ENCODE measurements around the gene CNOT10.

The CNOT10 gene, protein sequence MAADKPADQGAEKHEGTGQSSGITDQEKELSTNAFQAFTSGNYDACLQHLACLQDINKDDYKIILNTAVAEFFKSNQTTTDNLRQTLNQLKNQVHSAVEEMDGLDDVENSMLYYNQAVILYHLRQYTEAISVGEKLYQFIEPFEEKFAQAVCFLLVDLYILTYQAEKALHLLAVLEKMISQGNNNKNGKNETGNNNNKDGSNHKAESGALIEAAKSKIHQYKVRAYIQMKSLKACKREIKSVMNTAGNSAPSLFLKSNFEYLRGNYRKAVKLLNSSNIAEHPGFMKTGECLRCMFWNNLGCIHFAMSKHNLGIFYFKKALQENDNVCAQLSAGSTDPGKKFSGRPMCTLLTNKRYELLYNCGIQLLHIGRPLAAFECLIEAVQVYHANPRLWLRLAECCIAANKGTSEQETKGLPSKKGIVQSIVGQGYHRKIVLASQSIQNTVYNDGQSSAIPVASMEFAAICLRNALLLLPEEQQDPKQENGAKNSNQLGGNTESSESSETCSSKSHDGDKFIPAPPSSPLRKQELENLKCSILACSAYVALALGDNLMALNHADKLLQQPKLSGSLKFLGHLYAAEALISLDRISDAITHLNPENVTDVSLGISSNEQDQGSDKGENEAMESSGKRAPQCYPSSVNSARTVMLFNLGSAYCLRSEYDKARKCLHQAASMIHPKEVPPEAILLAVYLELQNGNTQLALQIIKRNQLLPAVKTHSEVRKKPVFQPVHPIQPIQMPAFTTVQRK

GRCh38 chr3:32684800-32685542 is at the start of gene CNOT10:
Gene CNOT10 (plus strand): TSS chr3:32685188. CDS start chr3:32685461, 273 bp downstream.
- TF ChIP-seq CTCF (IDR thresholded peaks at IDR 0.05; ENCODE audit: control extremely low read depth, extremely low read depth, low read depth, missing control alignments) = peak; percentile 0
- ChIA-PET POLR2A (interaction anchor here (0.6 kb wide), 1 partner anchor 208 kb away, joined by 4 read pairs; no protein-coding TSS in a partner anchor), CTCF (interaction anchor here (0.9 to 2.6 kb wide), 6 partner anchors 9 to 217 kb away, joined by 3 to 13 read pairs (median 4); partner anchors contain the start of gene DYNC1LI1)
- DNase-seq (ENCODE audit: extremely low spot score) = peak; percentile 96

DNA sequence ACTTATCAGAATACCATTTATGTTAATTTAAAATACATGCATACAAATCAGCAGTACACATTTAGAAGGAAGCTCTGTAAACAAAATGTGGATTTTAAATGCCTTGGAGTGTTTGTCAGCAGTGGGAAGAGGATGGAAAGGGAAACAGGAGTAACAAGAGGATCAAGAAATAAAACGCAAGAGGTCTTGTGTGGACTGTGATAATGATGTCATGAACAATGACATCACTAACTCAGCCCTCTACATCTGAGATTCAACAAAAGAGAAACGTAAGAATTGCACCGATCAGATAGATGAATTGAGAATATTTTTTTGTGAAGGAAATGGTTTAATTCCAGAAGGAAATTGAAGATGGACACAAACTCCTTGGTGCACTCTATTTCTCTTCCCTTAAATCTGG is 44.0 kb upstream of the CNOT10 start:
- TF ChIP-seq CTCF (IDR thresholded peaks at IDR 0.05; ENCODE audit: control extremely low read depth, extremely low read depth, low read depth, missing control alignments) = no peak
- no peak for DNase-seq (ENCODE audit: extremely low spot score)
- CTCF ChIA-PET = no interaction called here
- POLR2A ChIA-PET = no interaction called here

DNA sequence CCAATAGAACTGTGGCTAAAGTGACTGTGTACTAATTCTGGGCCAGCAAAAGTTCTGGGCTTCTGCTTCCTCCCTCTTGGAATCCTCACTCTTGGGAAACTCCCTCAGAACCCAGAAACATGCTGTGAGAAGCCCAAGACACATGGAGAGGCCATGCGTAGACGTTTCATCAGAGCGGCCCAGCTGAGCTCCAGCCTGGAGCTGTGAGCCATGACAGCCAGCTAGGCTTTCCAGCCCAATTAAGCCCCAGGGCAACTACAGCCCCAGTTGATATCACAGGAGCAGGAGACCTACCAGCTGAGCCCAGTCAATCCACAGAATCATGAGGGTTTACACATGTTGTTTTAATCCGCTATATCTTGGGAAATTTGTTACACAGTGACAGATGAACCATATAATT is 43.6 kb upstream of the CNOT10 start:
- no peak for TF ChIP-seq CTCF (IDR thresholded peaks at IDR 0.05; ENCODE audit: control extremely low read depth, extremely low read depth, low read depth, missing control alignments)
- POLR2A ChIA-PET = no interaction called here
- no peak for DNase-seq (ENCODE audit: extremely low spot score)
- CTCF ChIA-PET = no interaction called here

DNA sequence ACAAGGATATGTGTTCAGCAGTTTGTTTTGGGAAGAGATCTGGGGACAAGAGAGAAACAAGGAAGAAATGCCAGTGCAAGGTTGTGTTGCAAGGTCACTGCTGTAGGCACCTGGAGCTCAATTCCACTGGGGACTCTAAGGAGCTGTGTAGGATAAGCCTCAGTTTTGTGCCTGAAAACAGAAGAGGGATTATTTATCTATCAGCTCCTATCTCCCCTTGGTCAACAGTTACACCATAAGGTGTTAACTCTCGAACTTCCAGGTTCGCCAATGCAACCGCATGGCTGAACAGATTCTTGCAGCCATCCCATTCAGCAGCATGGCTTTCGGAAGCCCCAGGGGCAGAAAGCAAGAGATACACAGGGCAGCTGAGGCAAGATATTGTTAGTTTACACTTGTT is 41.6 kb upstream of the CNOT10 start:
- no peak for TF ChIP-seq CTCF (IDR thresholded peaks at IDR 0.05; ENCODE audit: control extremely low read depth, extremely low read depth, low read depth, missing control alignments)
- POLR2A ChIA-PET = no interaction called here
- CTCF ChIA-PET = interaction anchor here (0.8 kb wide), 1 partner anchor 93 kb away, joined by 3 read pairs; no protein-coding TSS in a partner anchor
- DNase-seq (ENCODE audit: extremely low spot score) = no peak

DNA sequence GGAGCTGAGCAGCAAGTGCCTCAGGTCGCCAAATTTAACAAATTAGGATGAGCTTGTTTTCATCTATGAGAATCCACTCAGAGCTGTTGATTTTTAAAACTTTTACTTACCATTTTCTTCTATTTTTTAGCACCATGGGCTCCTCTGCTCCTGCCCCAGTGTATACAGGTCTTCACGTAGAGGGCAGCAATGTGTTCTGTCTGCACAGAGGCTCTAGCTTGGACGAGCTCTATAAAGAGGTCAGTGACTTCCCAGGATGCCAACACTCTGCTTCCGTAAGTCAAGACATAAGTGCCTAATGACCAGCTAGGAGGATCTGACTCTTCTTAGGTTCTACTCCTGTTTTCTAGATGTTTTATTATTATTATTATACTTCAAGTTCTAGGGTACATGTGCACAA is 41.2 kb upstream of the CNOT10 start:
- CTCF ChIA-PET = no interaction called here
- no peak for TF ChIP-seq CTCF (IDR thresholded peaks at IDR 0.05; ENCODE audit: control extremely low read depth, extremely low read depth, low read depth, missing control alignments)
- DNase-seq (ENCODE audit: extremely low spot score) = no peak
- POLR2A ChIA-PET = no interaction called here

DNA sequence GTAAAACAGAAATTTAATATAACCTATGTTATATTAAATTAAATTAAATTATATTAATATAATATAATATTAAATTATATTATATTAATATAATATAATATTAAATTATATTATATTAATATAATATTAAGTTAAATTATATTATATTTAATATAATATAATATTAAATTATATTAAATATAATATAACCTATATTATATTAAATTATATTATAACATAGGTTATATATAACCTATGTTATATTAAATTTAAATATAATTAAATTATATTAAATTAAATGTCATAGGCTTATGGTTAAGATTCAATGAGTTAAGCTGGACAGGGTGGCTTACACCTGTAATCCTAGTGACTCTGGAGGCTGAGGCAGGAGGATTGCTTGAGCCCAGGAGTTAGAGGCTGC is 40.6 kb upstream of the CNOT10 start:
- no peak for TF ChIP-seq CTCF (IDR thresholded peaks at IDR 0.05; ENCODE audit: control extremely low read depth, extremely low read depth, low read depth, missing control alignments)
- POLR2A ChIA-PET = no interaction called here
- CTCF ChIA-PET = no interaction called here
- no peak for DNase-seq (ENCODE audit: extremely low spot score)
